AG09319 (cell line): Measurements from ENCODE around the gene TTC8.

ENCODE experiments used
- DNase-seq: peaks from one replicate; pipeline ENCODE4 v3.0.0-alpha.2; 2010; ENCODE audit warnings: low read depth; ENCODE audit errors: extremely low read depth
- TF ChIP-seq, protein P1 (sequence below): IDR thresholded peaks from 2 replicates; pipeline ENCODE4 v1.5.1; 2011; ENCODE audit warnings: low read depth, mild to moderate bottlenecking, inconsistent platforms, low read length, moderate library complexity

TTC8 gene

GRCh38 chr14:88864198-88864597, 39.7 kb downstream of the TTC8 start:
- DNase-seq: no peak
- TF ChIP-seq, protein P1, sequence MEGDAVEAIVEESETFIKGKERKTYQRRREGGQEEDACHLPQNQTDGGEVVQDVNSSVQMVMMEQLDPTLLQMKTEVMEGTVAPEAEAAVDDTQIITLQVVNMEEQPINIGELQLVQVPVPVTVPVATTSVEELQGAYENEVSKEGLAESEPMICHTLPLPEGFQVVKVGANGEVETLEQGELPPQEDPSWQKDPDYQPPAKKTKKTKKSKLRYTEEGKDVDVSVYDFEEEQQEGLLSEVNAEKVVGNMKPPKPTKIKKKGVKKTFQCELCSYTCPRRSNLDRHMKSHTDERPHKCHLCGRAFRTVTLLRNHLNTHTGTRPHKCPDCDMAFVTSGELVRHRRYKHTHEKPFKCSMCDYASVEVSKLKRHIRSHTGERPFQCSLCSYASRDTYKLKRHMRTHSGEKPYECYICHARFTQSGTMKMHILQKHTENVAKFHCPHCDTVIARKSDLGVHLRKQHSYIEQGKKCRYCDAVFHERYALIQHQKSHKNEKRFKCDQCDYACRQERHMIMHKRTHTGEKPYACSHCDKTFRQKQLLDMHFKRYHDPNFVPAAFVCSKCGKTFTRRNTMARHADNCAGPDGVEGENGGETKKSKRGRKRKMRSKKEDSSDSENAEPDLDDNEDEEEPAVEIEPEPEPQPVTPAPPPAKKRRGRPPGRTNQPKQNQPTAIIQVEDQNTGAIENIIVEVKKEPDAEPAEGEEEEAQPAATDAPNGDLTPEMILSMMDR: no peak

- DNase-seq: peak; percentile 24
- TF ChIP-seq, protein P1: no peak
Measured at GRCh38 chr14:88866305-88866704, 41.9 kb downstream of the TTC8 start.

DNA sequence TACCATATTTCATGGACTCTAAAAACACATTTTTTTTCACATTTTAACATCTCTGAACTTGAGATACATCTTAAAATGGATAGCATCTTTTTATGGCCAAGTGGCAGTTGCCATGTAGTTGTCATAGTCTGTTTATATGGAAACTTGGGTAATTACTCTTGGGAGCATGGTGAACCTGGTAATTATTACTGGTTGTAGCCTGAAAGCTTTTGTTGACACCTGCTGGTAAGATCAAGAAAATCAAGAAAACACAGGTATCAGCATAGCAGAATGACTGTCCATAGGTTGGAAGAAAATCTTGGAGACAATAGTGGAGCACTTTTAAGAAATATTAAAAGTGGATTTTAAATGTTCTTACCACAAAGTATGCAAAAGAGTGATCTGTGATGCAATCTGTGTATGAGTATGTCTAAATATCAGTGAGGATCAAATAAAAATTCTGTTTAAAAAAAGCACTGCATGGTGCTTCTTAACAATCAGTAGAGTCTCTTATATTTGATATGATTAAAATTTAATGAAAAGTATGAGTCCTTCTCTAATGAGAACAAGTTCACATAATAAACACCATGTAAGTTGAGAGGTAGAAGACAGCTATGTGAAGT, 44.2 kb downstream of the TTC8 start:
- no peak for DNase-seq

GRCh38 chr14:88870777-88871176, 46.3 kb downstream of the TTC8 start:
- DNase-seq: no peak
- TF ChIP-seq, protein P1: no peak

More for the DNA sequence above, 44.2 kb downstream of the TTC8 start:
- TF ChIP-seq, protein P1: peak; percentile 19

DNA sequence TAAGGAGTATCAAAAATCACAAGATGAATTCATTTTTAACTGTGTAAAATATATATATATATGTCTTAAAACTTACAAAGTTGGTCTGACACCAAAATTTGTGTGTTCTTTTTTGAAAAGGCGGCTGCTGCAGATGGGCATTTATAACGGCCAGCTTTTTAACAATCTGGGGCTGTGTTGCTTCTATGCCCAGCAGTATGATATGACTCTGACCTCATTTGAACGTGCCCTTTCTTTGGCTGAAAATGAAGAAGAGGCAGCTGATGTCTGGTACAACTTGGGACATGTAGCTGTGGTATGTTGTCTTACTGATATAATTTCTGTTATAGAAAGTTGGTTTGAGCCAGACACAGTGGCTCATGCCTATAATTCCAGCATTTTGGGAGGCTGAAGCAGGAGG, 47.0 kb downstream of the TTC8 start:
- TF ChIP-seq, protein P1: no peak
- DNase-seq: no peak

DNA sequence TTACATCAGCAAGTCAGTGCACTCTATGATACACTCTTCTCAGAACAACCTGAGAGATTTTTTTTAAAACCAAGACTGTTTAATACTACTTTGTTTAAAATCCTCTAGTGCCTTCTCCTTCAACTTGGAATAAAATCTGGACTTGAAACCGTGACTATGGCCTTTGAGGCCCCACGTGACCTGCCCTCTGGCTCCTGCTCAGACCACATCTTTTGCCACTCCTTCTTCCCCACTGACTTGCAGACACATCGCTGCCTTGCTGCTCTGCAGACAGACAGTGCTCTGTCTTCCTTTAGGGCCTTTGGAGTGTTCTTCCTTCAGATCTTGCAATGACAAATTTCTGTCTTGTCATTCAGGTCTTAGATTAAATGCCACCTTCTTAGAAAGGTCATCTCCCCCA, 48.5 kb downstream of the TTC8 start:
- TF ChIP-seq, protein P1: no peak
- DNase-seq: no peak

DNA sequence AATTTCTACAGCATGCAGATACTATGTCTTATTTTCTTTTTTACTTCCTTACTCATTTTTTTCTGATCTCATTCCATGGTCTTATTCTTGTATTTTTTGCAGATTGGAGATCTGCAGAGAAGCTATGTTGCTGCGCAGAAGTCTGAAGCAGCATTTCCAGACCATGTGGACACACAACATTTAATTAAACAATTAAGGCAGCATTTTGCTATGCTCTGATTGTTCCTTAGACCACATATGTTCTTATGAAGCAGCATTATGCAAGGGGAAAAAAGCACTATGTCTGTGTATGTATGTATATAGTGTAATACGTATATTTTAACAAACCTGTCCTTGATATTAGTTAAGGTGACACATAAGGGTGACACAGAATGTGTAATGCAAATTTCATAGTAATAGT, 52.7 kb downstream of the TTC8 start:
- TF ChIP-seq, protein P1: no peak
- no peak for DNase-seq
